H9 (cell line): ENCODE results near the gene C7orf57. TPM values are rescaled to one million over a fixed set of nuclear protein-coding genes. Genes with fewer than 3 reads are reported as not detected.

ENCODE experiments used
- DNase-seq: peaks from one replicate; pipeline ENCODE4 v3.0.0-alpha.2; 2017
- H2AFZ ChIP-seq: one replicate; pipeline ENCODE4 v1.6.1; 2013; ENCODE audit warnings: mild to moderate bottlenecking, low read length, control low read depth, moderate library complexity
- H2AK5ac ChIP-seq: 2 replicates; pipeline ENCODE4 v1.6.1; 2013; ENCODE audit warnings: low read length, control low read depth, mixed read lengths; ENCODE audit not compliant: insufficient read length
- H2BK120ac ChIP-seq: one replicate; pipeline ENCODE4 v1.6.1; 2013; ENCODE audit warnings: low read depth, mild to moderate bottlenecking, low read length, control low read depth, inconsistent platforms; ENCODE audit not compliant: poor library complexity, severe bottlenecking
- H2BK12ac ChIP-seq: 2 replicates; pipeline ENCODE4 v1.6.1; 2013; ENCODE audit warnings: low read length, control low read depth, mixed read lengths, low read depth; ENCODE audit not compliant: insufficient read length
- H2BK15ac ChIP-seq: 2 replicates; pipeline ENCODE4 v1.6.1; 2013; ENCODE audit warnings: low read depth, low read length, control low read depth
- H2BK20ac ChIP-seq: one replicate; pipeline ENCODE4 v1.6.1; 2013; ENCODE audit warnings: low read depth, mild to moderate bottlenecking, low read length, control low read depth, inconsistent platforms; ENCODE audit not compliant: poor library complexity, severe bottlenecking
- H2BK5ac ChIP-seq: 2 replicates; pipeline ENCODE4 v1.6.1; 2013; ENCODE audit warnings: low read length, control low read depth, mixed read lengths; ENCODE audit not compliant: insufficient read length
- H3K14ac ChIP-seq: 2 replicates; pipeline ENCODE4 v1.6.1; 2013; ENCODE audit warnings: low read length, control low read depth; ENCODE audit not compliant: insufficient read depth
- H3K18ac ChIP-seq: 2 replicates; pipeline ENCODE4 v1.6.1; 2013; ENCODE audit warnings: low read depth, mild to moderate bottlenecking, mixed read lengths, low read length, control low read depth; ENCODE audit not compliant: insufficient read length
- H3K23ac ChIP-seq: 2 replicates; pipeline ENCODE4 v1.6.1; 2013; ENCODE audit warnings: low read length, control low read depth, mixed read lengths, low read depth; ENCODE audit not compliant: insufficient read length
- H3K23me2 ChIP-seq: 2 replicates; pipeline ENCODE4 v1.6.1; 2013; ENCODE audit warnings: low read depth, mild to moderate bottlenecking, mixed read lengths, low read length, control low read depth; ENCODE audit not compliant: insufficient read length, poor library complexity, severe bottlenecking
- H3K27ac ChIP-seq: 2 replicates; pipeline ENCODE4 v1.5.1; 2013; ENCODE audit warnings: low read length, control low read depth, mixed read lengths, low read depth; ENCODE audit not compliant: insufficient read length
- H3K27me3 ChIP-seq: 2 replicates; pipeline ENCODE4 v1.6.1; 2013; ENCODE audit warnings: low read length, control low read depth, inconsistent platforms; ENCODE audit not compliant: insufficient read depth
- H3K4ac ChIP-seq: 2 replicates; pipeline ENCODE4 v1.6.1; 2013; ENCODE audit warnings: low read depth, mild to moderate bottlenecking, control low read depth, inconsistent platforms, low read length, moderate library complexity
- H3K4me1 ChIP-seq: 2 replicates; pipeline ENCODE4 v1.6.1; 2013; ENCODE audit warnings: low read length, control low read depth, inconsistent platforms; ENCODE audit not compliant: insufficient read depth
- H3K4me2 ChIP-seq: 2 replicates; pipeline ENCODE4 v1.6.1; 2013; ENCODE audit warnings: low read length, control low read depth, mixed read lengths; ENCODE audit not compliant: insufficient read length, insufficient read depth
- H3K56ac ChIP-seq: 2 replicates; pipeline ENCODE4 v1.6.1; 2013; ENCODE audit warnings: low read depth, mild to moderate bottlenecking, mixed read lengths, low read length, control low read depth; ENCODE audit not compliant: insufficient read length
- H3K79me1 ChIP-seq: 2 replicates; pipeline ENCODE4 v1.6.1; 2013; ENCODE audit warnings: low read depth, mild to moderate bottlenecking, moderate library complexity, low read length, control low read depth, inconsistent platforms; ENCODE audit not compliant: insufficient read depth, poor library complexity, severe bottlenecking
- H3K79me2 ChIP-seq: 2 replicates; pipeline ENCODE4 v1.6.1; 2013; ENCODE audit warnings: low read length, control low read depth, inconsistent platforms; ENCODE audit not compliant: insufficient read depth
- H3K9ac ChIP-seq: 2 replicates; pipeline ENCODE4 v1.6.1; 2013; ENCODE audit warnings: low read length, control low read depth, mixed read lengths; ENCODE audit not compliant: insufficient read length; ENCODE audit errors: extremely low read depth
- H3K9me3 ChIP-seq: one replicate; pipeline ENCODE4 v1.6.1; 2013; ENCODE audit warnings: low read depth, low read length, inconsistent platforms; ENCODE audit not compliant: control insufficient read depth
- H3T11ph ChIP-seq: one replicate; pipeline ENCODE4 v1.6.1; 2013; ENCODE audit warnings: mild to moderate bottlenecking, low read length, control low read depth, inconsistent platforms
- H4K20me1 ChIP-seq: one replicate; pipeline ENCODE4 v1.6.1; 2013; ENCODE audit not compliant: control insufficient read depth, insufficient read length, insufficient read depth
- H4K5ac ChIP-seq: 2 replicates; pipeline ENCODE4 v1.6.1; 2013; ENCODE audit warnings: low read depth, mild to moderate bottlenecking, mixed read lengths, low read length, control low read depth; ENCODE audit not compliant: insufficient read length
- H4K8ac ChIP-seq: replicated peaks from 2 replicates; pipeline ENCODE4 v1.6.1; 2013; ENCODE audit warnings: low read length, control low read depth, mixed read lengths, low read depth; ENCODE audit not compliant: insufficient read length
- H4K91ac ChIP-seq: 2 replicates; pipeline ENCODE4 v1.6.1; 2013; ENCODE audit warnings: low read depth, mild to moderate bottlenecking, moderate library complexity, mixed read lengths, low read length, control low read depth; ENCODE audit not compliant: insufficient read length
- H3K27ac Mint-ChIP-seq, 3 experiments: 2 replicates in 2 of 3; 3 replicates in 1 of 3; pipeline ENCODE4 v1.8.0; 2020 to 2021; ENCODE audit warnings: mixed read lengths in 3 of 3, mild to moderate bottlenecking in 1 of 3, moderate library complexity in 1 of 3
- H3K27me3 Mint-ChIP-seq: 2 replicates; pipeline ENCODE4 v1.8.0; 2021; ENCODE audit warnings: low read depth, mild to moderate bottlenecking, moderate library complexity, mixed read lengths
- H3K36me3 Mint-ChIP-seq, 3 experiments: 2 replicates in 2 of 3; 3 replicates in 1 of 3; pipeline ENCODE4 v1.8.0; 2020 to 2021; ENCODE audit warnings: low read depth in 3 of 3, mixed read lengths in 3 of 3; ENCODE audit not compliant: insufficient read depth in 1 of 3
- H3K4me1 Mint-ChIP-seq, 2 experiments: 2 replicates each; pipeline ENCODE4 v1.8.0; 2020; ENCODE audit warnings: mixed read lengths in 2 of 2
- H3K4me3 Mint-ChIP-seq, 2 experiments: 2 replicates in 1 of 2; 3 replicates in 1 of 2; pipeline ENCODE4 v1.8.0; 2020 to 2021; ENCODE audit warnings: mild to moderate bottlenecking in 2 of 2, mixed read lengths in 2 of 2, moderate library complexity in 1 of 2
- H3K9me3 Mint-ChIP-seq, 2 experiments: 2 replicates in 1 of 2; 3 replicates in 1 of 2; pipeline ENCODE4 v1.8.0; 2020; ENCODE audit warnings: mild to moderate bottlenecking in 2 of 2, mixed read lengths in 2 of 2, moderate library complexity in 1 of 2
- CTCF ChIP-seq: fragments of 200-600 bp; sonication (generic); conservative IDR thresholded peaks from 3 replicates; pipeline ENCODE4 v1.8.0; 2021; ENCODE audit warnings: antibody characterized with exemption, mild to moderate bottlenecking
- WGBS: extraction: QIAGEN DNeasy Blood & Tissue Kit; methylation state at CpG from one replicate; pipeline ENCODE4 v1.1.7; 2013; ENCODE audit warnings: missing lambda C conversion rate, low lambda C conversion rate, mixed read lengths; ENCODE audit not compliant: insufficient read length; ENCODE audit errors: extremely low coverage; 5-methylcytosine and 5-hydroxymethylcytosine counted together
- total RNA-seq: library from RNA; stranded (reverse); gene quantifications from 2 replicates; pipeline ENCODE4 v1.2.1, GENCODE V29; 2021

C7orf57 gene
- total RNA-seq, 1 experiment from 2014 or later: not detected

GRCh38 chr7:48059706-48060105, 24.4 kb downstream of the C7orf57 start:
- Histone ChIP-seq H3K18ac (no peak overlapping the region), H2BK12ac (no peak overlapping the region), H3K4me1 (no peaks in the 10 kb centered on the region), H3T11ph (no peak overlapping the region), H3K9me3 (no peaks in the 10 kb centered on the region), H3K23me2 (no peaks in the 10 kb centered on the region), H3K27me3 (no peaks in the 10 kb centered on the region; the same call in 1 of the 2 replicates), H2AFZ (no peak overlapping the region), H2BK20ac (no peak overlapping the region), H3K9ac (no peak overlapping the region), H2BK5ac (no peak overlapping the region), H3K56ac (no peak overlapping the region), H4K91ac (no peak overlapping the region), H2AK5ac (no peak overlapping the region), H3K4ac (no peak overlapping the region), H3K79me2 (no peaks in the 10 kb centered on the region), H3K27ac (no peak overlapping the region), H3K23ac (no peak overlapping the region), H4K8ac (no peak overlapping the region), H3K4me2 (no peak overlapping the region), H4K20me1 (no peaks in the 10 kb centered on the region), H4K5ac (no peak overlapping the region), H3K14ac (no peak overlapping the region), H2BK15ac (no peak overlapping the region), H3K79me1 (no peaks in the 10 kb centered on the region), H2BK120ac (no peak overlapping the region)
- H3K36me3 Mint-ChIP-seq: peaks cover 0 to 12% (median 4%) of the 10 kb centered on the region in 3 experiments; a peak in 3 of 7 replicates
- H3K4me1 Mint-ChIP-seq: no peaks in the 10 kb centered on the region
- no peak overlapping the region for H3K27ac Mint-ChIP-seq
- peaks cover 1% of the 10 kb centered on the region; the same call in 1 of the 2 replicates for H3K27me3 Mint-ChIP-seq
- no peak for DNase-seq
- WGBS: no CpG with 5 or more reads among the region's 5 CpGs
- H3K4me3 Mint-ChIP-seq: no peak overlapping the region
- H3K9me3 Mint-ChIP-seq: peaks cover 8 to 18% of the 10 kb centered on the region in 2 experiments; a peak in 4 of 5 replicates
- no peak for TF ChIP-seq CTCF
